ENCODE data around the gene BMX. TPM values are rescaled to one million over a fixed set of nuclear protein-coding genes. Genes with fewer than 3 reads are reported as not detected.
A peak's percentile ranks its signal among the peaks of the same experiment; 100 is the strongest.

BMX gene
- total and polyA plus RNA-seq, 12 donors, result 0.11 to 1.8 (median 0.64) TPM; not detected in 1

GRCh38 chrX:15579778-15580747 lies 79.5 kb downstream of the BMX start:
- Histone ChIP-seq H3K4me3 (no peak overlapping the region), H3K4me1 (replicated peaks in 1 of 2) (no peaks in the 10 kb centered on the region), H3K9me3 (replicated peaks in 1 of 3) (no peaks in the 10 kb centered on the region), H3K27me3 (peaks cover 8% of the 10 kb centered on the region), H3K27ac (peak overlapping the region in 3 of 5 donors; percentile 48 to 74 (median 56)), H3K36me3 (replicated peaks in 1 of 2) (no peaks in the 10 kb centered on the region)
- no peak for TF ChIP-seq POLR2A (IDR thresholded peaks at IDR 0.05)
- TF ChIP-seq, protein P1, sequence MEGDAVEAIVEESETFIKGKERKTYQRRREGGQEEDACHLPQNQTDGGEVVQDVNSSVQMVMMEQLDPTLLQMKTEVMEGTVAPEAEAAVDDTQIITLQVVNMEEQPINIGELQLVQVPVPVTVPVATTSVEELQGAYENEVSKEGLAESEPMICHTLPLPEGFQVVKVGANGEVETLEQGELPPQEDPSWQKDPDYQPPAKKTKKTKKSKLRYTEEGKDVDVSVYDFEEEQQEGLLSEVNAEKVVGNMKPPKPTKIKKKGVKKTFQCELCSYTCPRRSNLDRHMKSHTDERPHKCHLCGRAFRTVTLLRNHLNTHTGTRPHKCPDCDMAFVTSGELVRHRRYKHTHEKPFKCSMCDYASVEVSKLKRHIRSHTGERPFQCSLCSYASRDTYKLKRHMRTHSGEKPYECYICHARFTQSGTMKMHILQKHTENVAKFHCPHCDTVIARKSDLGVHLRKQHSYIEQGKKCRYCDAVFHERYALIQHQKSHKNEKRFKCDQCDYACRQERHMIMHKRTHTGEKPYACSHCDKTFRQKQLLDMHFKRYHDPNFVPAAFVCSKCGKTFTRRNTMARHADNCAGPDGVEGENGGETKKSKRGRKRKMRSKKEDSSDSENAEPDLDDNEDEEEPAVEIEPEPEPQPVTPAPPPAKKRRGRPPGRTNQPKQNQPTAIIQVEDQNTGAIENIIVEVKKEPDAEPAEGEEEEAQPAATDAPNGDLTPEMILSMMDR (IDR thresholded peaks at IDR 0.05), result no peak
- intact Hi-C loops (cut with DNase I), result no loop called here
- peak; percentile 20 to 65 (median 53) for DNase-seq
- 43 to 62% (median 55%) methylated on average over 5 of the region's 5 CpGs for WGBS, 4 donors

GRCh38 chrX:15594371-15594770 lies 93.8 kb downstream of the BMX start:
- H3K4me3 ChIP-seq, result no peak overlapping the region
- WGBS, 4 donors, result 53 to 61% (median 59%) methylated on average over 2 of the region's 2 CpGs
- H3K27me3 ChIP-seq, result peaks cover 10% of the 10 kb centered on the region
- TF ChIP-seq POLR2A (IDR thresholded peaks at IDR 0.05), result no peak
- TF ChIP-seq, protein P1 (IDR thresholded peaks at IDR 0.05), result no peak
- H3K9me3 ChIP-seq (replicated peaks in 1 of 3), result no peaks in the 10 kb centered on the region
- no peaks in the 10 kb centered on the region for H3K4me1 ChIP-seq (replicated peaks in 1 of 2)
- intact Hi-C loops (cut with DNase I), result no loop called here
- no peaks in the 10 kb centered on the region for H3K36me3 ChIP-seq (replicated peaks in 1 of 2)
- no peak for DNase-seq
- H3K27ac ChIP-seq, result no peak overlapping the region

DNA sequence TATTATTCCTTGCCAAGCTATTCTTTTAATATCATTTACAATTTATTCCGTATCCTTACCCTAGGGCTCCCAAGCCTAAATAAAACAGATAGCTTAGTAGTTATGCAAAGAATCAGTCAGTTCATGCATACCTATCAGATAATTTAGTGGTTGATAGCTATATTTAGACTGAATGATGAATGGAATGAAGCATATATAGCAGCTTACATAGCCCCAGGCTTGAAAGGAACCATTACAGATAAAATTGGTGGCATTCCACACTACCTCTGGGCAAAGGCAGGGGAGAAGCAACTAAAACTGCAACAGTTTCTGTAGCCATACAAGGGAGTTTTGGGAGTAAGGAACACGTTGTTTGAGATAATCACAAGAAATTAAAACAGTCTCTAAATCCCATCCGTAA lies 97.4 kb downstream of the BMX start:
- Histone ChIP-seq H3K27ac (no peak overlapping the region), H3K4me3 (no peak overlapping the region), H3K27me3 (no peaks in the 10 kb centered on the region), H3K9me3 (replicated peaks in 1 of 3) (no peaks in the 10 kb centered on the region), H3K4me1 (replicated peaks in 1 of 2) (no peaks in the 10 kb centered on the region), H3K36me3 (replicated peaks in 1 of 2) (no peaks in the 10 kb centered on the region)
- no peak for DNase-seq
- TF ChIP-seq POLR2A (IDR thresholded peaks at IDR 0.05), result no peak
- TF ChIP-seq, protein P1 (IDR thresholded peaks at IDR 0.05), result no peak
- intact Hi-C loops (cut with DNase I), result no loop called here
- 64 to 84% (median 79%) methylated on average over 3 of the region's 3 CpGs for WGBS, 4 donors

GRCh38 chrX:15599461-15599860 lies 98.9 kb downstream of the BMX start:
- Histone ChIP-seq H3K4me3 (no peak overlapping the region), H3K27me3 (peaks cover 1% of the 10 kb centered on the region), H3K36me3 (replicated peaks in 1 of 2) (no peaks in the 10 kb centered on the region), H3K9me3 (replicated peaks in 1 of 3) (no peaks in the 10 kb centered on the region), H3K27ac (no peak overlapping the region), H3K4me1 (replicated peaks in 1 of 2) (no peaks in the 10 kb centered on the region)
- intact Hi-C loops (cut with DNase I), result no loop called here
- TF ChIP-seq POLR2A (IDR thresholded peaks at IDR 0.05), result no peak
- TF ChIP-seq, protein P1 (IDR thresholded peaks at IDR 0.05), result no peak
- DNase-seq, result no peak
- 49 to 66% (median 63%) methylated on average over 4 of the region's 4 CpGs for WGBS, 4 donors

Measured in adrenal gland (tissue), 12 donors.